Dendritic cell treated with granulocyte-macrophage colony-stimulating factor and Interleukin-4, amounts not matched to agents 40 ng/mL and 50 ng/mL, for 4 days (primary cell): ENCODE measurements around the gene THSD7A.

Experiments
- H3K27ac Mint-ChIP-seq: one replicate; pipeline ENCODE4 v1.8.0; 2022; ENCODE audit warnings: mild to moderate bottlenecking, mixed read lengths
- H3K27me3 Mint-ChIP-seq: one replicate; pipeline ENCODE4 v1.8.0; 2022; ENCODE audit warnings: mild to moderate bottlenecking, mixed read lengths
- H3K36me3 Mint-ChIP-seq: one replicate; pipeline ENCODE4 v1.8.0; 2022; ENCODE audit warnings: low read depth, mixed read lengths
- H3K4me1 Mint-ChIP-seq: one replicate; pipeline ENCODE4 v1.8.0; 2022; ENCODE audit warnings: low read depth, mixed read lengths
- H3K4me3 Mint-ChIP-seq: one replicate; pipeline ENCODE4 v1.8.0; 2022; ENCODE audit warnings: mild to moderate bottlenecking, moderate library complexity, mixed read lengths
- H3K9me3 Mint-ChIP-seq: one replicate; pipeline ENCODE4 v1.8.0; 2022; ENCODE audit warnings: mixed read lengths
- intact Hi-C: fragments of 100-400 bp; cut with micrococcal nuclease; formaldehyde crosslinking; loops from one replicate; pipeline ENCODE4 v1.15.0; 2022

The THSD7A gene, protein sequence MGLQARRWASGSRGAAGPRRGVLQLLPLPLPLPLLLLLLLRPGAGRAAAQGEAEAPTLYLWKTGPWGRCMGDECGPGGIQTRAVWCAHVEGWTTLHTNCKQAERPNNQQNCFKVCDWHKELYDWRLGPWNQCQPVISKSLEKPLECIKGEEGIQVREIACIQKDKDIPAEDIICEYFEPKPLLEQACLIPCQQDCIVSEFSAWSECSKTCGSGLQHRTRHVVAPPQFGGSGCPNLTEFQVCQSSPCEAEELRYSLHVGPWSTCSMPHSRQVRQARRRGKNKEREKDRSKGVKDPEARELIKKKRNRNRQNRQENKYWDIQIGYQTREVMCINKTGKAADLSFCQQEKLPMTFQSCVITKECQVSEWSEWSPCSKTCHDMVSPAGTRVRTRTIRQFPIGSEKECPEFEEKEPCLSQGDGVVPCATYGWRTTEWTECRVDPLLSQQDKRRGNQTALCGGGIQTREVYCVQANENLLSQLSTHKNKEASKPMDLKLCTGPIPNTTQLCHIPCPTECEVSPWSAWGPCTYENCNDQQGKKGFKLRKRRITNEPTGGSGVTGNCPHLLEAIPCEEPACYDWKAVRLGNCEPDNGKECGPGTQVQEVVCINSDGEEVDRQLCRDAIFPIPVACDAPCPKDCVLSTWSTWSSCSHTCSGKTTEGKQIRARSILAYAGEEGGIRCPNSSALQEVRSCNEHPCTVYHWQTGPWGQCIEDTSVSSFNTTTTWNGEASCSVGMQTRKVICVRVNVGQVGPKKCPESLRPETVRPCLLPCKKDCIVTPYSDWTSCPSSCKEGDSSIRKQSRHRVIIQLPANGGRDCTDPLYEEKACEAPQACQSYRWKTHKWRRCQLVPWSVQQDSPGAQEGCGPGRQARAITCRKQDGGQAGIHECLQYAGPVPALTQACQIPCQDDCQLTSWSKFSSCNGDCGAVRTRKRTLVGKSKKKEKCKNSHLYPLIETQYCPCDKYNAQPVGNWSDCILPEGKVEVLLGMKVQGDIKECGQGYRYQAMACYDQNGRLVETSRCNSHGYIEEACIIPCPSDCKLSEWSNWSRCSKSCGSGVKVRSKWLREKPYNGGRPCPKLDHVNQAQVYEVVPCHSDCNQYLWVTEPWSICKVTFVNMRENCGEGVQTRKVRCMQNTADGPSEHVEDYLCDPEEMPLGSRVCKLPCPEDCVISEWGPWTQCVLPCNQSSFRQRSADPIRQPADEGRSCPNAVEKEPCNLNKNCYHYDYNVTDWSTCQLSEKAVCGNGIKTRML (N-terminal part only)

DNA sequence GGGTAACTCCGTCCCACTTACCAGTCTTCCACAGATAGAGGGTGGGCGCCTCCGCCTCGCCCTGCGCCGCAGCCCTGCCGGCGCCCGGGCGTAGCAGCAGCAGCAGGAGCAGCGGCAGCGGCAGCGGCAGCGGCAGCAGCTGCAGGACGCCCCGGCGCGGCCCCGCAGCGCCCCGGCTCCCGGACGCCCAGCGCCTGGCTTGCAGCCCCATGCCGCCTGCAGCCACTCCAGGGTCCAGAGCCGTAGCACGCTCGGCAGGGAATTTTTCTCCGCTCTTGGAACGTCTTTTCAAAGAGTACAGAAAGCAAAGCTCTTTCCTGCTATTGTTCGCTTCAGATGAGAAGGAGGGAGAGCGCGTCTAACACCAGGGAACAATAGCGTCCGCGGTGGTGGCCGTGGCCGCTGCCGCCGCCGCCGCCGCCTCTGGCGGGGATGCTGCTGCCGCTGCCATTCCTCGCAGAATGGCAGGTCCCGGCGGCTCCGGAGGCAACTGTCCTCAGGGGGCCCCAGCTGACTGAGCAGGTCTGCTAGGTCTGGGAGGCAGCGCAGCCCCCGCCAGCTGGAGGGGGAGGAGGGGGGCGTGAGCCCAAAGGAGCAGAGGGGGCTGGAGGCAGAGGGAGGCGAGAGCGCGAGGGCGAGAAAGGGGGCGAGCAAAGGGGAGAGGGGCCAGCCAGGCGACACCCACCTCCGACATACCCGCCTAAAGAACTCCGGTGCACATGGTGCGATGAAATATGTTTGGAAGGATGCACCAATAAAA lies at the start of gene THSD7A:
THSD7A (minus strand) TSS at position 463 of the 760 bp plus-strand sequence; CDS start at position 211, 252 bp downstream.
- Mint-ChIP-seq H3K4me3 (peak within 1 kb of the TSS; percentile 72), H3K36me3 (no peaks in the 10 kb centered on the region), H3K27ac (no peak within 1 kb of the TSS), H3K4me1 (peaks cover 15% of the 10 kb centered on the region), H3K27me3 (peaks cover 29% of the 10 kb centered on the region), H3K9me3 (no peaks in the 10 kb centered on the region)
- intact Hi-C loops: loop anchor here (10.0 kb wide), 1 partner anchor 493 kb away; no protein-coding TSS in a partner anchor

DNA sequence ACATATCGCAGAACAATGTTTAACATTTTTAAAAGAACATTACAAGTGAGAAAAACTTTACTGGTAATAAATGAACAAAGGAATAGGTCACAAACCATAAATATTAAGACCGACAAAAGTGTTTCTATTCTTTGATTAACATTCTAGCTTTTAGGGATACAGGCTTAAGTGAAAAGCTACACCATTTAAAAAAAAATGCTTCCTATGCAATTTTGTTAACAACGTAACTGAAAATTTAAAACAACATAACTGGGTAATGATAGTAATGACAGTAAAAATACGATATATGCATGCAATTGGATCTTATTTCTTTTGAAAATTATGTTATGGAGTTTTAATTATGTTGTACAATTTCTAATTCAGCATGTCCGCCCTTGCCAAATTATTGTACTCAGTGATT lies 49.7 kb upstream of the THSD7A start:
- Mint-ChIP-seq H3K27me3 (no peaks in the 10 kb centered on the region), H3K4me1 (no peaks in the 10 kb centered on the region), H3K4me3 (no peak overlapping the region), H3K36me3 (no peaks in the 10 kb centered on the region), H3K27ac (no peak overlapping the region), H3K9me3 (peaks cover 20% of the 10 kb centered on the region)
- intact Hi-C loops: no loop called here

DNA sequence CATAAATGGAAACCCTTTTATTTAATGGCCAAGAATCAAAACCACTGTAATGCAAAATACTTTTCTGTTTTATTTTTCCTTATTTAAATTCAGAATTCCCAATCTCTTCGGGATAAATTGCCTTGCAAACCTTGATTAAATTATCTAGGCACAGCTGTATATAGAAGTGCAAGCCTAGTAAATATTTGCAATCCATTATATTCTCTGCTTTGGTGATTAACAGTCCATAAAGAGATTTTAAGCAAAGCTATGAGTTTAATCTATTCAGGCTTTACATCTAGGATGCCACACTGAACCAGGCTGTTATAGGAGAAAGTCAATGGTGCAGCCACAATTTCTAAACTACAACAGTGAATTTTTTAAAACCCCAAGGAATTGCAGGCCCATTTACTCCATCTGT lies 43.6 kb upstream of the THSD7A start:
- H3K36me3 Mint-ChIP-seq: no peaks in the 10 kb centered on the region
- no peaks in the 10 kb centered on the region for H3K27me3 Mint-ChIP-seq
- H3K4me3 Mint-ChIP-seq: no peak overlapping the region
- H3K9me3 Mint-ChIP-seq: no peaks in the 10 kb centered on the region
- H3K27ac Mint-ChIP-seq: no peak overlapping the region
- H3K4me1 Mint-ChIP-seq: no peaks in the 10 kb centered on the region
- intact Hi-C loops: no loop called here

DNA sequence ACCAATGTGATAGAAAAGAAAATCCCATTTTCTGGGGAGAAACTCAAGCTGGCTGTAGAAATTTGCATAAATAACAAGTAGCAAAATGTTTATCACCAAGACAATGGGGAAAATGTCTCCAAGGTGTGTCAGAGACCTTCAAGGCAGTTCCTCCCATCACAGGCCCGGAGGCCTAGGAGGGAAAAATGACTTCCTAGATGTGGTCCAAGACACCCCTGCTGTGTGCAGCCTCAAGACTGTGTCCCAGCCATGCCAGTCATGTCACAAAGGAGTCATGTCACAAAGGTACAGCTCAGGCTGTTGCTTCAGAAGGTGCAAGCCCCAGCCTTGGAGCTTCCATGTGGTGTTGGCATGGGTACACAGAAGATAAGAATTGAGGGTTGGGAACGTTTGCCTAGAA lies 33.7 kb upstream of the THSD7A start:
- Mint-ChIP-seq H3K9me3 (peaks cover 49% of the 10 kb centered on the region), H3K4me1 (no peaks in the 10 kb centered on the region), H3K4me3 (no peak overlapping the region), H3K36me3 (no peaks in the 10 kb centered on the region), H3K27ac (no peak overlapping the region), H3K27me3 (no peaks in the 10 kb centered on the region)
- intact Hi-C loops: no loop called here

GRCh38 chr7:11858622-11859302 lies 26.8 kb upstream of the THSD7A start:
- Mint-ChIP-seq H3K9me3 (peaks cover 11% of the 10 kb centered on the region), H3K36me3 (no peaks in the 10 kb centered on the region), H3K4me3 (no peak overlapping the region), H3K27ac (no peak overlapping the region), H3K27me3 (no peaks in the 10 kb centered on the region), H3K4me1 (no peaks in the 10 kb centered on the region)
- intact Hi-C loops: no loop called here

GRCh38 chr7:11858026-11858425 lies 26.0 kb upstream of the THSD7A start:
- intact Hi-C loops: no loop called here

DNA sequence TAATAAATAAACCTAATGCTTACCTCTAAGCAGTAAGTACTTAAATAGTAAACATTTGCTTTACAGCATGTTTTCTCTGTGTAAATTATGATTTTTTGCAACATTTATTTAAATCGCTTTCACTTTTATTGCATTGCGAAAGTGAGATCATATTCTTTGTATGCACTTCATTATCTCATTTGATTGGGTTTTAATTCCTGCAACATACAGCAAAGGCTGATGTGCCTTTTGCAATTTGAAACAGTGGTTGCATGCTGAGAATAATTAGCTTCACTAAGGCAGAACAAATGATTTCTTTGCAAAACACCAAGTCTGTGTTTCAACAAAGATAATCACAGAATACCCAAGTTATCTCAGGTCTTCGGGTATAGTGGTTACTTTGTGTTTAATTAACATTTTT lies 16.3 kb upstream of the THSD7A start:
- no peaks in the 10 kb centered on the region for H3K9me3 Mint-ChIP-seq
- H3K36me3 Mint-ChIP-seq: no peaks in the 10 kb centered on the region
- H3K4me1 Mint-ChIP-seq: no peaks in the 10 kb centered on the region
- no peak overlapping the region for H3K4me3 Mint-ChIP-seq
- no peak overlapping the region for H3K27ac Mint-ChIP-seq
- no peaks in the 10 kb centered on the region for H3K27me3 Mint-ChIP-seq
- intact Hi-C loops: no loop called here

More at GRCh38 chr7:11858026-11858425, 26.0 kb upstream of the THSD7A start:
- Mint-ChIP-seq H3K27ac (no peak overlapping the region), H3K27me3 (no peaks in the 10 kb centered on the region), H3K9me3 (peaks cover 8% of the 10 kb centered on the region), H3K36me3 (no peaks in the 10 kb centered on the region), H3K4me1 (no peaks in the 10 kb centered on the region), H3K4me3 (no peak overlapping the region)

DNA sequence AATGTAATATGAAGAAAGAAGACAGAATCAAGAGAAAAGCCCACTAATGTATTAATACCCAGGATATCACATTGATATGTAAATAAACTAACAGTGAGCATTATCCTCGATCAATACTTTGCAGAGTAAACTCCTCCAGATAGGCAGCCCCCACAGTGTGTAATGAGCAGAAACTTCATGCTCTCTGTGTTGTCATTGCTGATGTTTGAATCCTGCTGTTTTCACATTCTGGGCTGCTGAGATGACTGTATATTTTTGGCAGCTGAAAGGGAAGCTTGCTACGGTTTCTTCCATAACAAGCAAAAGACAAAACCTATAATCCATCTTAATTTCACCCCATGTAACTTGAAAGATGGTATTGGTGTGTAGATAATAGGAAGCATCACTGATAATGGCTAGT lies 15.3 kb upstream of the THSD7A start:
- no peak overlapping the region for H3K4me3 Mint-ChIP-seq
- H3K9me3 Mint-ChIP-seq: no peaks in the 10 kb centered on the region

GRCh38 chr7:11846361-11846955 lies 14.5 kb upstream of the THSD7A start:
- Mint-ChIP-seq H3K4me3 (no peak overlapping the region), H3K27ac (no peak overlapping the region), H3K36me3 (no peaks in the 10 kb centered on the region), H3K4me1 (no peaks in the 10 kb centered on the region), H3K27me3 (no peaks in the 10 kb centered on the region), H3K9me3 (no peaks in the 10 kb centered on the region)
- intact Hi-C loops: no loop called here

More for the DNA sequence above, 15.3 kb upstream of the THSD7A start:
- Mint-ChIP-seq H3K4me1 (no peaks in the 10 kb centered on the region), H3K36me3 (no peaks in the 10 kb centered on the region), H3K27ac (no peak overlapping the region), H3K27me3 (no peaks in the 10 kb centered on the region)
- intact Hi-C loops: no loop called here

- Mint-ChIP-seq H3K36me3 (no peaks in the 10 kb centered on the region), H3K4me3 (no peak overlapping the region)
- intact Hi-C loops: no loop called here
These were observed 11.2 kb upstream of the THSD7A start for GRCh38 chr7:11843113-11843765.

DNA sequence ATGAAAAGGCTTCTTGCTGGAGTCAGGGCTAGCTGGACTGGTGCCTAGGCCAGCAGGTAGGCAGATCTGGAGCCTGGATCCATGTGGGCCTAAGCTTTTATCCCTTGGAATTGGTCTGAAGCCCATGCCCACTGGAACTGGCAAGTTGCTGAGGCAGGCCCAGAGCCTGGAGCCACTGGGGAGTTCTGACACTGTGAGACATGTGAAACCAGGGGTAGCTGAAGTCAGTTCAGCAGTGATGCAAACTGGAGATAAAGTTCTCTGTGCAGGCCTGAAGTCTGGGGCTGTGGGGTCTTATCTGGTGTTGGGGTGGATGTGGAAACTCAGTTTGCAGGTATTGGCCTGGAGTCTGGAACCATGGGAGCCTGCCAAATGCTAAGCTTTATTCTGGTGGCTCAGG lies 9.7 kb upstream of the THSD7A start:
- no peaks in the 10 kb centered on the region for H3K4me1 Mint-ChIP-seq
- H3K36me3 Mint-ChIP-seq: no peaks in the 10 kb centered on the region
- H3K9me3 Mint-ChIP-seq: no peaks in the 10 kb centered on the region
- no peaks in the 10 kb centered on the region for H3K27me3 Mint-ChIP-seq
- no peak overlapping the region for H3K4me3 Mint-ChIP-seq
- no peak overlapping the region for H3K27ac Mint-ChIP-seq
- intact Hi-C loops: no loop called here

More at GRCh38 chr7:11843113-11843765, 11.2 kb upstream of the THSD7A start:
- Mint-ChIP-seq H3K4me1 (no peaks in the 10 kb centered on the region), H3K9me3 (no peaks in the 10 kb centered on the region), H3K27ac (no peak overlapping the region), H3K27me3 (no peaks in the 10 kb centered on the region)

GRCh38 chr7:11835260-11835659 lies 3.3 kb upstream of the THSD7A start:
- H3K27ac Mint-ChIP-seq: no peak overlapping the region
- H3K36me3 Mint-ChIP-seq: no peaks in the 10 kb centered on the region
- no peak overlapping the region for H3K4me3 Mint-ChIP-seq
- H3K27me3 Mint-ChIP-seq: peaks cover 27% of the 10 kb centered on the region
- H3K9me3 Mint-ChIP-seq: no peaks in the 10 kb centered on the region
- peaks cover 15% of the 10 kb centered on the region for H3K4me1 Mint-ChIP-seq
- intact Hi-C loops: loop anchor here (10.0 kb wide), 1 partner anchor 490 kb away; no protein-coding TSS in a partner anchor
